ENCODE data around the gene MTNR1B.

Gene MTNR1B

DNA sequence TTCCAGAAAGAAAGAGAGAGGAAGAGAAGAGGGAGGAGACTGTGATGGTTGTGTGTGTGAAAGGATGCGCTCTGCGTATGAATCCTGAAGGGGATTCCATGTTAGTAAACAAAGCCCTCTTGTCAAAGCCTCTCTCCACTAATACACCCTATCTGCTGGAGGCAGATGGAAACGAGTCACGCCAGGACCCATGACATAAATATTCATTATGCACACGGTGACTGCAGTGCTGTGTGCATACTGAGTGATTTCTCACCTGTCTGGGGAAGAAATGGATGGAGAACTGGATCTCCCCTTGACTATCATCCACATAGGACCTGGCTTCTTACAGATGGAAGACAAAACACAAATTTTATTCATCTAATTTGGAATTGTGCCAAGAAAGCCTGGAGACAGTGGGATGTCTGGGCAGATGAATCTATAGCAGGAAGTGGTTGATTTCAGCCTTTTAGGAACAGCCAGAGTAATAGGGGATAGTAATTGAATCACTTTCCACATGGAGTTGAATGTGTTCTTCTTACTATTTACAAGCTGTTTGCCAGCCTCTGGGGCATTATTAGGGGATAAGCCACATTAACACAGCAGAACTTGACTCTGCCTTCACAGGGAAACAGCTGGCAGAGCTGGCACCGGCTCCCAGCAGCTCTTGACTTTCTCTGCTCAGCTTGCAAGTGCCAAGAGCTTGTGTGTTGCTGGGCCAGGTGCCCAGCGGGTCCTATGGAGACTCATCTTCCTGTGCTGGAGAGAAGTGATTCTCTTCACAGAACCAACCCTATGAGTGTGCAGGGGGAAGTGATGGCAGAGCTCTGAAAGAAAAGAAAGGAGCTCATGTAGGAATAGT, 9.0 kb downstream of the MTNR1B start:
- no peak for ATAC-seq

DNA sequence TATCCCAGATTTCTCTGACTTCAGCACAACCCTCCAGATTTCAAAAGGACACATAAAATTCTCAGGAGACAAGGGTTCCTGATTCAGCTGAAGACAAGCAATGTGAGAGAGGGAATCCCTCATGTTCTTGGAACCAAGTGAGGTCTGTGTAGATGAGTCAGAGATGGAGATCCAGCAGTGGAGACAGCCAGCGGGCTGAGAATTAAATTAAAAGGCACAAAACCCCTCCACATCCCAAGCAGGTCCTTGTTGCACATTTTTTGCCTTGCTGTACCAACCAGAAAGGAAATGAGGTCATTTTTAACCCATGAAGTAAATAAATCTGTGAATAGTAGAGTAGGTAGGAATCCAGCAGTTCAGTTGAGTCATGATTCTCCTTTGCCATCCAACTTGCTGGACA, 9.7 kb downstream of the MTNR1B start:
- no peak for ATAC-seq

- ATAC-seq, result no peak
Observed at GRCh38 chr11:92980312-92980711, 10.9 kb downstream of the MTNR1B start.

DNA sequence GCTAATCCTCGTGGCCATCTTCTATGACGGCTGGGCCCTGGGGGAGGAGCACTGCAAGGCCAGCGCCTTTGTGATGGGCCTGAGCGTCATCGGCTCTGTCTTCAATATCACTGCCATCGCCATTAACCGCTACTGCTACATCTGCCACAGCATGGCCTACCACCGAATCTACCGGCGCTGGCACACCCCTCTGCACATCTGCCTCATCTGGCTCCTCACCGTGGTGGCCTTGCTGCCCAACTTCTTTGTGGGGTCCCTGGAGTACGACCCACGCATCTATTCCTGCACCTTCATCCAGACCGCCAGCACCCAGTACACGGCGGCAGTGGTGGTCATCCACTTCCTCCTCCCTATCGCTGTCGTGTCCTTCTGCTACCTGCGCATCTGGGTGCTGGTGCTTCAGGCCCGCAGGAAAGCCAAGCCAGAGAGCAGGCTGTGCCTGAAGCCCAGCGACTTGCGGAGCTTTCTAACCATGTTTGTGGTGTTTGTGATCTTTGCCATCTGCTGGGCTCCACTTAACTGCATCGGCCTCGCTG, 12.1 kb downstream of the MTNR1B start:
- no peak for ATAC-seq

GRCh38 chr11:92986585-92986984, 17.1 kb downstream of the MTNR1B start:
- no peak for ATAC-seq

- no peak for ATAC-seq
Observed at GRCh38 chr11:92993004-92993403, 23.6 kb downstream of the MTNR1B start.

DNA sequence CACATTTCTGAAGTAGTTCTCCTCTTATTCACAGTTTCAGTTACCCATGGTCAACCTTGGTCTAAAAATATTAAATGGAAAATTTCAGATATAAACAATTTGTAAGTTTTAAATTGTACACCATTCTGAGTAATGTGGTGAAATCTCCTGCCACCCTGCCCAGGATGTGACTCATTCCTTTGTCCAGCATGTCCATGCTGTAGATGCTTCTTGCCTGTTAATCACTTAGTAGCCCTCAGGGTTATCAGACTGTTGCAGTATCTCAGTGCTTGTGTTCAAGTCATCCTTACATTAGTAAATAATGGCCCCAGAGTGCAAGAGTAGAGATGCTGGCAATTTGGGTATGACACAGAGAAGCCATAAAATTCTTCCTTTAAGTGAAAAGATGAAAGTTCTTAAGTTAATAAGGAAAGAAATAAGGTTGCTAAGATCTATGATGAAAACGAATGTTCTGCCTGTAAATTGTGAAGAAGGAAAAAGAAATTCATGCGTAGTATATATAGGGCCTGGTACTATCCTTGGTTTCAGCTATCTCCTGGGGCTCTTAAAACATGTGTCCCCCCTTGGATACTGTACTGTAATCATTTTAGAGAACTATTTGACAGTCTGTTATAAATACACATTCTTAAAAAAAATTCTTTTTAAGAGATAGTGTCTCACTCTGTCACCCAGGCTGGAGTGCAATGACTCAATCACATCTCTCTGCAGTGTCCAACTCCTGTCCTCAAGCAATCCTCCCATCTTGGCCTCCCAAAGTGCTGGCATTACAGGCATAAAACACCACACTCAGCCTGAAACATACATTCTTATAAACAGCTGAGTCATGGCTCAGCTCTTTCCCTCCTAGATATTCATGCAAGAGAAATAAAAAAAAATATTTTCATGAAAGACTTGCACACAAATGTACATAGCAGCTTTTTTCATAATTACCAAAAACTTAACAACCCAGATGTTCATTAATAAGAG, 31.3 kb downstream of the MTNR1B start:
- no peak for ATAC-seq

DNA sequence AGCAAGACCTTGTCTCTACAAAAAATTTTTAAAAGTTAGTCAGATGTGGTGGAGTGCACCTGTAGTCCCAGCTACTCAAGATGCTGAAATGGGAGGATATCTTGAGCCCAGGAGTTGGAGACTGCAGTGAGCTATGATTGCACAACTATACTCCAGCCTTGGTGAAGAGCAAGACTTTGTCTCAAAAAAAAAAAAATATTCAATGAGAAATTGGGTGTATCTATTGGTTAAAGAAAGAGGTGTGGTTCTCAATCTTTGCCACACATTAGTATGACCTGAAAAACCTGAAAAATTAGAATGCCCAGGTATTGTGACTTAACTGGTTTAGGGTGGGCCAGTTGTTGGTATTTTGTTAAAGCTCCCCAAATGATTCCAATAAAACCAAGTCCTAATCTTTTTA, 32.4 kb downstream of the MTNR1B start:
- no peak for ATAC-seq

DNA sequence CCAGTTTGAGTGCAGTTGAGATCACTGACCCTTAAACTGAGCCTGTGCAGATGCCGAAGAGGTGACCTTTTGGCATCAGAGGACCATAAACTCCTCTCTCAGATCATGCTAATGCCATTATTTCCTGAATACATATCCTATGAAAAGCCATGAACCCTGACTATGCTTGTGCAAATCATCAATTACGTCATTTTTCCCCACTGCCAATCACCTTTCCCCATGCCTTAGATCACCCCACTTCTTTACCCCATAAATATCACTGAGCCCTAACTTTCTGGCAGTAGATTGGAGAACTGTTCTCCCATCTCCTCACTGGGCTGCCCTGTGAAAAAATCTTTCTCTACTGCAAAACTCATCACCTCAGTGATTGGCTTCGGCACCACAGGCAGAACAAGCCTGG, 32.9 kb downstream of the MTNR1B start:
- ATAC-seq, result no peak

GRCh38 chr11:93005239-93005638, 35.8 kb downstream of the MTNR1B start:
- no peak for ATAC-seq

- no peak for ATAC-seq
Observed at GRCh38 chr11:93013646-93014045, 44.2 kb downstream of the MTNR1B start.

- no peak for ATAC-seq
Observed at GRCh38 chr11:93016595-93016994, 47.1 kb downstream of the MTNR1B start.

DNA sequence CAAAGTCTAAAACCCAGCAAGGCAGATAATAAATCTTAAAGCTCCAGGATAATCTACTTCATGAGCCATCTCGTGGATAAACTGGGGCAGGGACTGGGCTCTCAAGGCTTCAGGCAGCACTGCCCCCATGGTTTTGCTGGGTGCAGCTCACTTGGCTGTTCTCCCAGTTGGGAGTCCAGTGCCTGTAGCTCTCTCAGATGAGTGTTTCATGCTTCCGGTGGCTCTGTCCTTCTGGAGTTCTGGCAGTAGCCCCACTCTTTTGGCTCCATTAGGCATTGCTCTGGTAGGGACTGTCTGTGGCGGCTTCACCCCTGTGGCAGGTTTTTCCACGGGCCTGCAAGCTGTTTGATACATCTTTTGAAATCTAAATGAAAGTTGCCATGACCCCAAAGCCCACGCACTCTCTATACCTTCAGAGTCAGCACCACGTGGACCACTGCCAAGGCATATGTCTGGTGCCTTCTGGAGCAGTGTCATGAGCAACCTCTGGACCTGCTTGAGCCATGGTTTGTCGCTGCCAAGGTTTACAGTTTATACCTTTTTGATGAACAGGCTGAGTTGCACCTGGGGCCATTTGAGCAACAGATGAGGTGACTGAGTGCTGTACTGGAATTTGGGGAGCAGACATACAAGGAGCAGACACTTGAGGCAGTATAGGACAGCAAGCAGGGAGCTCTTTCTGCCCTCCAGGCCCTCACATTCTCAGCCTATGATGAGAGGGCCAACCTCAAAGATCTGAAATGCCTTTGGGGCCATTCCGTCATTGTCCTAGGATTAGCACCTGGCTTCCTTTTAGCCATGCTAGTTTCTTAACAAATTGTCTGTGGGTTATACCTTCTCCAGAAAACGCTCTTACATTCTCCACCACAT, 48.6 kb downstream of the MTNR1B start:
- ATAC-seq, result no peak

- ATAC-seq, result no peak
Observed at GRCh38 chr11:93020248-93021046, 51.0 kb downstream of the MTNR1B start.

GRCh38 chr11:93024369-93024768, 54.9 kb downstream of the MTNR1B start:
- no peak for ATAC-seq

DNA sequence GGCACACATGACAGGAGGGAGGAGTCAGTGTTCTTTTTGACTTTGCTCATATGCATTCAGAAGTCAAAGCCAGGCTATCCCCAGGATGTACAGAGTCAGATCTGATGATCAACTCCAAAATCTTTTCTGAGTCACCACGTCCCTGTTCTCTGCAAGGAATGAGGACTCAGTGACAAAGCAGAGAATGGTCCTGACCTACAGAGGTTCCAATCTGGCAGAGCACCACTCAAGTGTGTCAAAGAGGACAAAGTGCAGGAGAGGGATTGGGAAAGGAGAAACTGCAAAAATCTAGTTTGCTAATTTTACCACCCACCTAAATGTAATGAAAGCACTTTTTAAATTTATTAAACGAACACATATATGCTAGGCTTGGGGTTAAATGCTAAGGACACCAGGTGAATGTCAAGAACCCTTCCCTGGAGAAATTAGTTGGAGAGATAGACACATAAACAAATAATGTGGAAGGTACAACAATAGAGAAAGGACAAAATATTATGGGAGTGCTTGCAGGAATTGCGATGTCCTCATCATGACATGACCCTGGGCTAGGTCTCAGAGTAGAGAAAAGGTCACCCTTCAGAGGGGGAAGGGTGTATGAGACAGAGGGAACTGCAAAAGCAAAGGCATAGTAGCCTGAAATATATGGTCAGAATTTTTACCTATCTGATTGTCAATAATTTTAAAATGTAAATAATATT, 56.3 kb downstream of the MTNR1B start:
- ATAC-seq, result no peak

- no peak for ATAC-seq
Observed at GRCh38 chr11:93028960-93029522, 59.6 kb downstream of the MTNR1B start.

DNA sequence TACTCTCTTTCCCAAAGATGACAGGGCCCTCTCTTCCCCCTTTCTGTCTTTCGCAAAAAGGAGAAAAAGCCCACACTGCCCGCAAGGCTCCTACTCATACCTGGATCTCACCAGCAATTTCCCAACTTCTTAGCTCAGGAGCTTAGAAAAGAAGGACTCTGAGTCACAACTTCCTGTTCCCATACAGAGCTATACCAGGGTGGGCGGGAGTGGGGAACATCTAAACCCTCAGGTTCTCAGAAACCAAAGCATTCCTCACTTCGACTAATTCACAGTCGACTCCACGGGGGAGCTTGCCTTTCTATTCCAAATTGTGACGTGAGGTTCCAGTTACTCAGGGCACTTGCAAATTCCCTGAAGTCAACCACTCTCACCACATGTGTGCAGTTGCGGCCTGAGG, 61.9 kb downstream of the MTNR1B start:
- no peak for ATAC-seq

Measured in activated CD4-positive, CD25-positive, alpha-beta regulatory T cell treated with anti-CD3 and anti-CD28 coated beads, Interleukin-2, amount 50 U/mL, for 24 hours (primary cell).